ENCODE results near the gene TMEM80. TPM values are rescaled to one million over a fixed set of nuclear protein-coding genes. Genes with fewer than 3 reads are reported as not detected.
A peak's percentile ranks its signal among the peaks of the same experiment; 100 is the strongest.
"Not testable (repeated sequence)": the region's sequence is repeated elsewhere in the genome, so short reads cannot be mapped to it uniquely, and the experiment has no call there.

TMEM80 gene
- total RNA-seq, 1 donor from 2014 or later: 9.1 TPM

- DNase-seq: no peak
- intact Hi-C loops (cut with DNase I): no loop called here
- no peak for ATAC-seq (ENCODE audit: poor library complexity)
These were observed 21.8 kb upstream of the TMEM80 start for GRCh38 chr11:673866-674265.

DNA sequence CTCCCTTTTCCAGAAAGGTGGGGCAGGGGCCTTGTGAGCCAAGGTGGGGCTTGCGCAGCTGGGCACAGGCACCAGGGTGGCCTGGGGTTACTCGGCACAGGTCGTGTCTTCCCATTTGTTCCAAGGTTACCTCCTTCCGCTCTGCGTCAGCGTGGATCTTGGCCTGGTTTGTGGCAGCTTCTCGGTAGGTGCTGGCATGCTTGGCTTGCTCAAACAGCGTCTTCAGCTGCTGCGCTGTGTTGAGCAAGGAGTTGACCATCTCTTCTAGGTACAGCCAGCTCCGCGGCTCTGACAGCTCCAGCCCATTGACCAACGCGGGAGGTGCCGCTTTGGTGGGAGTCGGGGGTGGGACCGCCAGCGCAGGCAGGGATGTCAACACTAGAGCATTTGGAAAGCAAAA, 21.2 kb upstream of the TMEM80 start:
- ATAC-seq (ENCODE audit: poor library complexity): no peak
- DNase-seq: no peak
- intact Hi-C loops (cut with DNase I): no loop called here

DNA sequence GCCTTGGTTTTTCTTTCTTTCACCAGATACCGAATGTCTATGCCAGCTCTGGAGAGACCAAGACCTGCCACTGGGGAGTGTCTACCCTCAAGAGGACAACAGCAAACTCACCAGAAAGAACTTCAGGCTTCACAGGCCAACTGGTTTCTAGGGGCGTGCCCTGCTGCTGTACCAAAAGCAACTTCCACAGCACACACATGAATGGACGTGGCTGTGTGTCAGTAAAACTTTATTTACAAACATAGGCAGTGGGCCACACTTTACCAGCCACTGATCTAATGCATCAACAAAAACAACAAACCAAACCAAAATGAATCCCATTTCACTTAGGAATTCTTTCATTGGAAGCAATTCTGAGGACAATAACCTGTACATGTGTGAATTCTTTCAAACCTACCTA, 17.3 kb upstream of the TMEM80 start:
- ATAC-seq (ENCODE audit: poor library complexity) (no peak), DNase-seq (no peak)
- intact Hi-C loops (cut with DNase I): no loop called here

- ATAC-seq (ENCODE audit: poor library complexity): no peak
- intact Hi-C loops (cut with DNase I): no loop called here
- DNase-seq: no peak
These were observed 16.1 kb upstream of the TMEM80 start for GRCh38 chr11:679271-680207.

DNA sequence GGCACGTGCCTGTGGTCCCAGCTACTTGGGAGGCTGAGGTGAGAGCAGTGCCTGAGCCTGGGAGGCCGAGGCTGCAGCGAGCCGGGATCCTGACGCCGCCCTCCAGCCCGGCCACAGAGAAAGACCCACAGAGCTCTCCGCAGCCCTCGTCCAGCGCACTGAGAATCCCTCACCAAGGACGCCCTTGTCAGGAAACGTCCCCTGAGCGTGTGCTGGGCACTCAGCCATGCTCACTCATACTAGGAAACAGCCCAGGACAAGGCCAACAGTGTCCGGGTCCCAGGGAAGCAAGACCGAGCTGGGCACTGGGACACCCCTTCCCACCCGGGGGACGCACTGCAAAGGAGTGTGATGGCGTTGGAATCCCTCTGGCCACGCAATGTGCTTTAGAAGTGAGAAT, 15.1 kb upstream of the TMEM80 start:
- intact Hi-C loops (cut with DNase I): no loop called here
- ATAC-seq (ENCODE audit: poor library complexity) (peak; percentile 91), DNase-seq (peak; percentile 71)

DNA sequence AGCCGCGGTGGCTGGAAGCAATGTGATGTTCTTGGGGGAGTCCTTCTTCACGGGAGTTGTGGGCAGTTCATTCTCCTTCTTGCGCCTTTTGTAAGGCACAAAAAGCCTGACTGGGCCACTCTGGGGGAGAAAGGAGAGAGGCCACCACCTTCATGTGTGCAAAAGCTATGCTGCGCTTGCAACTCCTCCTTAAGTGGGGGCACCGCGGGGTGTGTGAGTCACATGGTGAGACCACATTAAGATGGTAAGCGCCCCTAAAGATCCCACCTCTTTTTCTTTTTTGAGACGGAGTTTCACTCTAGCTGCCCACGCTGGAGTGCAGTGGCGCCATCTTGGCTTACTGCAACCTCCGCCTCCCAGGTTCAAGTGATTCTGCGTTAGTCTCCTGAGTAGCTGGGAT, 14.6 kb upstream of the TMEM80 start:
- ATAC-seq (ENCODE audit: poor library complexity): no peak
- intact Hi-C loops (cut with DNase I): no loop called here

DNA sequence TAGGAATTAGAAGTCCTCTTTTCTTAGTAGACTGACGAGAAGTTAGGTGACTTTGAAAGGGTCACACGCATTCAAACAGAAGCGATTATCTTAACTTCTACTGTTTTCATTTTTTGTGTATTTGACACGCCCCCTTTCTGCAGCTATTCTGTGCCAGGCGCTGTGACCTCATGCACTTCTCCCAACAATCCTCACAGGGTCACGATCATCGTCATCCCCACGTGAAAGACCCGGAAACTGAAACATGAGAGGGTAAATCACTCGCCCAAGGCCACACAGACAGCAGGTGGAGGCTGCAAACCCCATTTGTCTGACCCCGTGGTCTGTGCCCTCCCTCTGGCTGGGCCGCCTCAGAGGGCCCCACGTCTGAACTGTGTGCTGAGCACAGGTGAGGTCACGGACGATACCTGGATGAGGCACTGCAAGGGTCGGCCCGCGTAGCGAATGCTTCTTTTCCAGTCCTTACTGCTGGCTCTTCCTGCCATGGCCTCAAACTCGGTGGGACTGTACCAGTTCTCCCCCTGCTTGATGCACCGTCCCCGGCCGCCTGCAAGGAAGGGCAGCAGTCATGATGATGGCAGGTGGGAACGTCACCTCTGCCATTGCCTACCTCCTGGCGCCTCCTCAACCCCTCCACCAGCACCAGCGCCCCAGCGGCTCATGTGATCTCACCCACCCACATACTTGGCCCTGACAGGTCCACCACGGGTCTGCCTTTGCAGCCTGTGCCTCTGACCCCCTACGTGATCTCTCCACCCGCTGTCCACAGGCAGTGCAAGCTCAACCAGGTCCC, 9.0 kb upstream of the TMEM80 start:
- intact Hi-C loops (cut with DNase I): no loop called here
- no peak for ATAC-seq (ENCODE audit: poor library complexity)
- no peak for DNase-seq

More for the DNA sequence above, 14.6 kb upstream of the TMEM80 start:
- no peak for DNase-seq

DNA sequence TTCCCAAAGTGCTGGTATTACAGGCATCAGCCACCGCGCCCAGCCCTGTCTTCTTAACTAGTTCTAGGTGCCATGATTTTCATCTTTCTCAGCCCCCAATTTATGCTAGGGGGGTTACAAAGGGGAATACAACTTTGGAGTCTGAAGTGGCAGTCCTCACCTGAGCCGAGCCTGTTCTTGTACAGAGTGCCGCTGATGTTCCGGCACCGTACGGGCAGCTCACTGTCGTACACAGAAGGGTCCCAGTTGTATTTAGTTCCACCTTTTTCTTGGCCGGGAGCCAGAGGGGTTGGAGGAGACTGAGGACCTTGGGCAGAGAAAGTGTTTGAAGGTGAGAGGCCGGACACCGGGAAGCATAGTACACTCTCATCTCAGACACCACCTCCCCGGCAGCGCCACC, 7.9 kb upstream of the TMEM80 start:
- no peak for ATAC-seq (ENCODE audit: poor library complexity)
- intact Hi-C loops (cut with DNase I): no loop called here
- DNase-seq: no peak

DNA sequence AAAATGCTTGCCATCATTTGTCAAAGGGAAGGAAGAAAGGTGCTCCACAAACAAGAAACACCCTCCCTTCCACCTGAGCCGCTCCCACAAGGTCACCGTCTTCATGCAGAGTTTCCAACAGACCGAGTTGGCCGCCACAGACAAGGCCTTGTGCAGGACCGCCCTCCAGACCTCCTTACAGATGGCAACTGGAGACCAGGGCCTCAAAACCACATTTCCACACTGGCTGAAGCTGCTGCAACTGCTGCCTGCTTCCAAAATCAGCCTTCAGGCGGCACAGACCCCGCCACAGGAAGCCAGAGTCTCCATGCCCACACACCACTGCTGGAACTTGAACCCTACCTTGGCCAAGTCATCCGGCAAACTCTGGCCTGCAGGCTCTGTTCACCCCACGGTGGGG, 6.9 kb upstream of the TMEM80 start:
- DNase-seq (no peak), ATAC-seq (ENCODE audit: poor library complexity) (no peak)
- intact Hi-C loops (cut with DNase I): no loop called here

DNA sequence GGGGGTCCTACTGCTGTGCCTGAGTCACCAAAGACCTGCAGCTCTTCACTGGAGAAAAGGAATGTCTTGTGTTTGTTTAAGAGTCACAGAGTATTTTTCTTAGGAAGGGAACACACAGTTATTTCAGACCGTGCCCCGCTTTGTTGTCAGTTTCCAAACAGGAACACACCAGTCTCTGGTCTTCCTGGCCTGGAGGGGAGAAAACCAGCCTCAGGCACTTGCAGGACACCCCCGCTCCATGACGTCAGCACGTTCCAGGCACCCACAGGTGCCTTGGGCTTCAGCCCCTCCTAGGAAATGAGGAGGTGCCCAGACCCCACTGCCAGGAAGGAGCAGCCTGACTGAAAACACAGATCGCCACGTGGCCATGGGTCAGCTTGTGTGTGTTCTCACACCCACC, 6.0 kb upstream of the TMEM80 start:
- ATAC-seq (ENCODE audit: poor library complexity): no peak
- intact Hi-C loops (cut with DNase I): no loop called here
- no peak for DNase-seq

DNA sequence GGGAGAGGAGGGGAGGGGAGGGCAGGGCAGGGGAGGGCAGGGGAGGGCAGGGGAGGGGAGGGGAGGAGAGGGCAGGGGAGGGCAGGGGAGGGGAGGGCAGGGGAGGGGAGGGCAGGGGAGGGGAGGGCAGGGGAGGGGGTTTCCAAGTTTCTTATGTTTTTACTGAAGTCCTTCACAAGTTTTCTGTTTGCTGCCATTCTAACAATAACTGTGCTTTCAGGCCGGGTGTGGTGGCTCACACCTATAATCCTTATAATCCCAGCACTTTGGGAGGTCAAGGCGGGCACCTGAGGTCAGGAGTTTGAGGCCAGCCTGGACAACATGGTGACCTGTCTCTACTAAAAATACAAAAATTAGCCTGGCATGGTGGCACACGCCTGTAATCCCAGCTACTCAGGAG, 5.4 kb upstream of the TMEM80 start:
- intact Hi-C loops (cut with DNase I); ATAC-seq (ENCODE audit: poor library complexity); DNase-seq: not testable (repeated sequence)

GRCh38 chr11:690738-691633, 4.6 kb upstream of the TMEM80 start:
- ATAC-seq (ENCODE audit: poor library complexity) (no peak), DNase-seq (no peak)
- intact Hi-C loops (cut with DNase I): no loop called here

DNA sequence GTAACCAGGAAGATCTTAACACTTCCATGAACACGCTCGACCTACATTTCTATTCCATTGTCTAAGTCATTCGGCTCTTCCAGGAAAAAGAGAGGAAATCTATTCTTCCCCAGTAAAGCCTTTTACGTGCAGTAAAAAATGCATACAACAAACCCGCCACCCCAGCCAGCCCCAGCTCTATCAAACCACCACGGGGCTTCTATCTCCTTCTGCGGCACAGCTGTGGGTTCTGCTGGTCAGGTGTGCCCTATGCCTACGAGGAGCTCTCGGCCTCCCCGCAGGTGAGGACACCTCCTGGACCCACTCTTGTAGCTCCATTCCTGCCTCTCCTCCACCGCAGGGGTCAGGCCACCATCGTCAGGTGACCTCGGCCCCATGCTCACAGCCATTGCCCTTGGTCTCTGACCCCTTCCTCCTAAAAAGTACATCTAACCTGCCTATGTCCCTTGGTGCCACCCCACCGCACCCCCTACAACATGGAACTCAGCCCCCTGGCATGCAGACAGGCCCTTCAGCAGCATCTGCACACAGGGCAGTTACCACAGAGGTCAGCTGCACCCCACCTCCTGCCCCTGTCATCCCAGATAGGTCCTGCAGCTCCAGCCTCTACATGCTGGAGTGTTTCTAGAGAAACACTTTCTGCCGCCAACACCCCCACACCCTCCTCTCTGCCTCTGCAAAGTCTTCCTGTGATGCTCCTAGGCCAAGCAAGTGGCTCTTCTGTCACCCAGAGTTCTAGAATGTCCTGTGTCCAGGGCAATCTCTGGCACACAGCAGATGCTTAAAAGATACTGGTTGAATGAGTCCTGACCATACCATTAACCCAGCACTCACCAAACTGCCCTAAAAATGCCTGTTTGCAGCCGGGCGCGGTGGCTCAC, 3.7 kb upstream of the TMEM80 start:
- ATAC-seq (ENCODE audit: poor library complexity) (no peak), DNase-seq (no peak)
- intact Hi-C loops (cut with DNase I): no loop called here

DNA sequence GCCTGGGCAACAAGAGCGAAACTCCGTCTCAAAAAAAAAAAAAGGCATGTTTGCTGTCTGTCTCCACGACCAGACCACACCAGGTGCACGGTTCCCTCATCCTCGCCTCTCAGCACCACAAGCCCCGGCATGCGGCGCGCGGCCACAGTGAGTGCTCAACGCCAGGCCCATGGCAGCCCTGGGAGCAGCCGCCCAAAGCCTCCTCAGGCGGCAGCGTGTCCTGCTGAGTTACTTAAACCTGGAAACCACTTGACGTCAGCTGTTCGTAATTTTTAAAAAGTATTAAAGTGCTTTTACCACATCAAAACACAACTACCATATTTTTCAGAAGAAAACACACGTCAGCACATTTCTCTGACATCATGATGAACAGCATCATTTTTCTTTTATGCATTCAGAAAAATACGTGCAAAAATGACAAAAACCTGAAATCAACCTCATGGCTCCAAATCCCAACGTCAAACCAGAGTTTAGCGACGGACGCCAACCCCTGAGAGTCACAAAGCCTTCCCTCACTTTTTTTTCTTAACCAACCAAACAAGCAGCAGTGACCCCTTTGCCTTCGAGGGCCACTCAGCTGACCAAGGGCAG, 2.7 kb upstream of the TMEM80 start:
- ATAC-seq (ENCODE audit: poor library complexity) (no peak), DNase-seq (no peak)
- intact Hi-C loops (cut with DNase I): no loop called here

DNA sequence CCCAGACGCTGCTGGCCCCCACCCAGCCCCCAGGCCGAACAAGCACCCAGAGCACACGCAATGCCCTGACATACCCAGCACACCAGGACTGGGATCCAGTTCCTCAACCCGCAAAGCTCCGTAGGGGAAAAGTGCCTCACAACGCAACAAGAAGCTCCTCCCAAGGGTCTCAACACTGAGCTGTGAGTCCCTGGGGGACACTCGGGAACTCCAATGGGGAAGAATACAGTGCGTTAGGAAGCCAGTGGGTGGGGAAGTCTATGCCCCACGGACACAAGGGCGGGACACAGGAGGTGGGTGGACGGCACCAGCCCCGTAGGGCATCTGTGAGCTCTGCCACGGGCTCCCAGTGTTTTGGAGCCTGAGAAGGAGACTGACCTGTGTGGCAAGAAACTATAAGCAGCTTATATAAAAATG, 2.2 kb upstream of the TMEM80 start:
- intact Hi-C loops (cut with DNase I): no loop called here
- ATAC-seq (ENCODE audit: poor library complexity) (no peak), DNase-seq (no peak)

- no peak for ATAC-seq (ENCODE audit: poor library complexity)
- intact Hi-C loops (cut with DNase I): no loop called here
- DNase-seq: no peak
These were observed 1.6 kb upstream of the TMEM80 start for GRCh38 chr11:693887-694562.
